Nephron (organoid): ENCODE results near the gene ST3GAL2.
A peak's percentile ranks its signal among the peaks of the same experiment; 100 is the strongest.
"Not testable (repeated sequence)": the region's sequence is repeated elsewhere in the genome, so short reads cannot be mapped to it uniquely, and the experiment has no call there.

Experiments used
- H3K27ac Mint-ChIP-seq, 3 experiments: 2 replicates each; pipeline ENCODE4 v1.8.0; 2020; ENCODE audit warnings: mixed read lengths in 3 of 3, mild to moderate bottlenecking in 2 of 3, moderate library complexity in 1 of 3
- H3K27me3 Mint-ChIP-seq: 2 replicates; pipeline ENCODE4 v1.8.0; 2021; ENCODE audit warnings: low read depth, mild to moderate bottlenecking, moderate library complexity, mixed read lengths
- H3K36me3 Mint-ChIP-seq: 2 replicates; pipeline ENCODE4 v1.8.0; 2020; ENCODE audit warnings: low read depth, mixed read lengths
- H3K4me1 Mint-ChIP-seq: 2 replicates; pipeline ENCODE4 v1.8.0; 2020; ENCODE audit warnings: mixed read lengths
- H3K4me3 Mint-ChIP-seq, 3 experiments: 2 replicates each; pipeline ENCODE4 v1.8.0; 2020; ENCODE audit warnings: mild to moderate bottlenecking in 3 of 3, mixed read lengths in 3 of 3, moderate library complexity in 2 of 3
- H3K9me3 Mint-ChIP-seq: 2 replicates; pipeline ENCODE4 v1.8.0; 2020; ENCODE audit warnings: mixed read lengths
- TF ChIP-seq, protein P1 (sequence below), 3 experiments: fragments of 200-600 bp; sonication (generic); IDR thresholded peaks; one replicate each; pipeline ENCODE4 v1.5.0; 2021; ENCODE audit warnings: antibody characterized with exemption in 3 of 3; ENCODE audit not compliant: unreplicated experiment in 3 of 3

The ST3GAL2 gene

DNA sequence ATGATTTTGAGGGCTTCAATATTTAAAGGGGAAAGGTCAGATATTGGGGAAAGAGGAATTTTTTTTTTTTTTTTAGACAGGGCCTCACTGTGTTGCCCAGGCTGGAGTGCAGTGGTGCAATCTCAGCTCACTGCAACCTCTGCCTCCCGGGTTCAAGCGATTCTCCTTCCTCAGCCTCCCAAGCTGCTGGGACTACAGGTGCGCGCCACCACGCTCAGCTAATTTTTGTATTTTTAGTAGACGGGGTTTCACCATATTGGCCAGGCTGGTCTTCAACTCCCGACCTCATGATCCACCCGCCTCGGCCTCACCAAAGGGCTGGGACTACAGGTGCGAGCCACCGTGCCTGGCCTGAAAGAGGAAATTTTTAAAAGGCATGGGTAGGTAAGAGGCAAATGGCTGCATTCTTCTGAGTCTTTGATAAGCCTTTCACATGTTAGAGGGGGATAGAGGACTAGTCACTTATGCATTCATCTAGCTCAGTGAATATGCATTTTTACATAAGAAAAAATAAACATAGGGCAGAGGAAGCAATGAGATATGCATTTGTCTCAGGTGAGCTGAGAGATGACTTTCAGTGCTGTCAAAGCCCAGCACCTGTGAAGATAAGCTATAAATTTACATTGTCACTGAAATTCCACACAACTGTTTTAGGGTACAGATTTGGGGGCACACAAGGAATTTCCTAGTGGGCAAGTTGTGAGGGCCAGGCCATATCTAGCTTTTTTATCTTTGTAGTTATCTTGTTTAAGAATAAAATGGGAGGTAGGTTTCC is 14.4 kb upstream of the ST3GAL2 start:
- TF ChIP-seq, protein P1, sequence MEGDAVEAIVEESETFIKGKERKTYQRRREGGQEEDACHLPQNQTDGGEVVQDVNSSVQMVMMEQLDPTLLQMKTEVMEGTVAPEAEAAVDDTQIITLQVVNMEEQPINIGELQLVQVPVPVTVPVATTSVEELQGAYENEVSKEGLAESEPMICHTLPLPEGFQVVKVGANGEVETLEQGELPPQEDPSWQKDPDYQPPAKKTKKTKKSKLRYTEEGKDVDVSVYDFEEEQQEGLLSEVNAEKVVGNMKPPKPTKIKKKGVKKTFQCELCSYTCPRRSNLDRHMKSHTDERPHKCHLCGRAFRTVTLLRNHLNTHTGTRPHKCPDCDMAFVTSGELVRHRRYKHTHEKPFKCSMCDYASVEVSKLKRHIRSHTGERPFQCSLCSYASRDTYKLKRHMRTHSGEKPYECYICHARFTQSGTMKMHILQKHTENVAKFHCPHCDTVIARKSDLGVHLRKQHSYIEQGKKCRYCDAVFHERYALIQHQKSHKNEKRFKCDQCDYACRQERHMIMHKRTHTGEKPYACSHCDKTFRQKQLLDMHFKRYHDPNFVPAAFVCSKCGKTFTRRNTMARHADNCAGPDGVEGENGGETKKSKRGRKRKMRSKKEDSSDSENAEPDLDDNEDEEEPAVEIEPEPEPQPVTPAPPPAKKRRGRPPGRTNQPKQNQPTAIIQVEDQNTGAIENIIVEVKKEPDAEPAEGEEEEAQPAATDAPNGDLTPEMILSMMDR (IDR thresholded peaks at IDR 0.05; ENCODE audit: unreplicated experiment in 3 of 3): no peak
- no peaks in the 10 kb centered on the region for H3K36me3 Mint-ChIP-seq
- no peaks in the 10 kb centered on the region for H3K27me3 Mint-ChIP-seq
- no peaks in the 10 kb centered on the region for H3K9me3 Mint-ChIP-seq
- H3K27ac Mint-ChIP-seq: peak overlapping the region; percentile 94 to 98 (median 97)
- H3K4me3 Mint-ChIP-seq: peak overlapping the region; percentile 87 to 96 (median 93)
- H3K4me1 Mint-ChIP-seq: no peaks in the 10 kb centered on the region

DNA sequence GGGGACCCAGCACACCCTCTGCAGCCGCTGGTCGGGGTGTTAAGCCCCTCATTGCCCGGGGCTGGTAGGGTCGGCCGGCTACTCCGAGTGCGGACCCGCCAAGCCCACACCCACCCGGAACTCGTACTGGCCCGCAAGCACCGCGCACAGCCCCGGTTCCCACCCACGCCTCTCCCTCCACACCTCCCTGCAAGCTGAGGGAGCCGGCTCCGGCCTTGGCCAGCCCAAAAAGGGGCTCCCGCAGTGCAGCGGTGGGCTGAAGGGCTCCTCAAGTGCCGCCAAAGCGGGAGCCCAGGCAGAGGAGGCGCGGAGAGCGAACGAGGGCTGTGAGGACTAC is 12.1 kb upstream of the ST3GAL2 start:
- not testable (repeated sequence) for H3K9me3 Mint-ChIP-seq, H3K36me3 Mint-ChIP-seq, H3K27me3 Mint-ChIP-seq, H3K4me3 Mint-ChIP-seq, H3K4me1 Mint-ChIP-seq, H3K27ac Mint-ChIP-seq

DNA sequence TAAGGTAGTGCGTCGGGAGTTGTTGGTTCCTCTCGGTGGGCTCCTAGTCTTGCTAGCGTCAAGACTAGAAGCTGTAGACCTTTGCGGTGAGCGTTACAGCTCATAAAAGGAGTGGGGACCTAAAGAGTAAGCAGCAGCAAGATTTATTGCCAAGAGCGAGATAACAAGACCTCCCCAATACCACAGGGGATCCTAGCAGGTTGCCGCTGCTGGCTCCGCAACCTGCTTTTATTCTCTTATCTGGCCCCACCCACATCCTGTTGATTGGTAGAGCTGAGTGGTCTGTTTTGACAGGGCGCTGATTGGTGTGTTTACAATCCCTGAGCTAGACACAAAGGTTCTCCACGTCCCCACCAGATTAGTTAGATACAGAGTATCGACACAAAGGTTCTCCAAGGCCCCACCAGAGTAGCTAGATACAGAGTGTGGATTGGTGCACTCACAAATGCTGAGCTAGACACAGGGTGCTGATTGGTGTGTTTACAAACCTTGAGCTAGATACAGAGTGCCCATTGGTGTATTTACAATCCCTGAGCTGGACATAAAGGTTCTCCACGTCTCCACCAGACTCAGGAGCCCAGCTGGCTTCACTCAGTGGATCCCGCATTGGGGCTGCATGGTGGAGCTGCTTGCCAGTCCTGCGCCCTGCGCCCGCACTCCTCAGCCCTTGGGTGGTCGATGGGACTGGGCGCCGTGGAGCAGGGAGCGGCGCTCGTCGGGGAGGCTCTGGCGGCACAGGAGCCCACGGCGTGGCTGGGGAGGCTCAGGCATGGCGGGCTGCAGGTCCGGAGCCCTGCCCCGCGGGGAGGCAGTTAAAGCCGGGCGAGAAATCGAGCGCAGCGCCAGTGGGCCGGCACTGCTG is 11.5 kb upstream of the ST3GAL2 start:
- H3K36me3 Mint-ChIP-seq, H3K27ac Mint-ChIP-seq, H3K9me3 Mint-ChIP-seq, H3K27me3 Mint-ChIP-seq, H3K4me3 Mint-ChIP-seq, H3K4me1 Mint-ChIP-seq: not testable (repeated sequence)

DNA sequence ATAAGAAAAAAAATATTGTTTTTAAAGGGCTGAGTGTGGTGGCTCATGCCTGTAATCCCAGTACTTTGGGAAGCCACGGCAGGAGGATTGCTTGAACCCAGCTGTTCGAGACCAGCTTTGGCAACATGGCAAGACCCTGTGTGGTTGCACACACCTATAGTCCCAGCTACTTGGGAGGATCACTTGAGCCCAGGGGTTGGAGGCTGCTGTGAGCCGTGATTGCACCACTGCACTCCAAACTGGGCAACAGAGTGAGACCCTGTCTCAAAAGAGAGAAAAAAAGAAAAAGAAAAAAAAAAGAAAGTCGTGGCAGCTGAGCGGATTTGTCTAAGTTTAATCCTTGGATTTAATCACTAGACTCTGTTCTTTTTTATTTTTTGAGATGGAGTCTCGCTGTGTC is 9.2 kb upstream of the ST3GAL2 start:
- H3K27ac Mint-ChIP-seq: no peak overlapping the region
- no peaks in the 10 kb centered on the region for H3K4me1 Mint-ChIP-seq
- TF ChIP-seq, protein P1 (IDR thresholded peaks at IDR 0.05; ENCODE audit: unreplicated experiment in 3 of 3): no peak
- no peak overlapping the region for H3K4me3 Mint-ChIP-seq
- H3K36me3 Mint-ChIP-seq: no peaks in the 10 kb centered on the region
- H3K27me3 Mint-ChIP-seq: no peaks in the 10 kb centered on the region
- no peaks in the 10 kb centered on the region for H3K9me3 Mint-ChIP-seq

DNA sequence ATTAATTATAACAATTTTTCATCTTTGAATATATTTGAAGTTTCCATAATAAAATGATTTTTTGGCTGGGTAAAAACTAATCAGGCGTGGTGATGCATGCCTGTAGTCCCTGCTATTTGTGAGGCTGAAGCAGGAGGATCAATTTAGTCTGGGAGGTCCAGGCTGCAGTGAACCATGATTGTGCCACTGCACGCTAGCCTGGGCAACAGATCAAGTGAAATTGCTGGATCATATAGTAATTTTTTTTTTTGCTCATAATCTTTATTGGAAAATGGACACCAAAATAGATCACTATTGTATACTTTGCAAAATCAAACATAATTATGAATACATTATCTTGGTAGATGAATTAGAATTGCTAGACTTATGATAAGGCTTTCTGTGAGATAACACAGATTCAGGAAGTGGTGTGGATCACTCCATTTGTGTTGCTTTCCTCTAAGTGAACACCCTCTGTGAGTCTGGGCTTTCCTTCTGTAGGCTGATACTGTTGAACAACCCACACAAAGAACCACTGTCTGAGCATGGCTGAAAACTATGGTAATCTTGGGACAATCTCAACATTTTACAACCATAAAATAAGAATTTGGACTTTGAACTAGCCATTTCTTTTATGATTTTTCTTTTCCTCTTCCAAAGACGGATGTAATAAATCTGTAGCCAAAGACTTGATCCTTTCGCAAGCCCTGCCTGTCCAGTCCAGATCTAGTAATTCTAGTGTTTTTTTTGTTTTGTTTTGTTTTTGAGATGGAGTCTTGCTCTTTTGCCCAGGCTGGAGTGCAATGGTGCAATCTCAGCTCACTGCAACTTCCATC is 5.6 kb upstream of the ST3GAL2 start:
- Mint-ChIP-seq H3K36me3 (no peaks in the 10 kb centered on the region), H3K4me1 (no peaks in the 10 kb centered on the region), H3K9me3 (no peaks in the 10 kb centered on the region), H3K27me3 (no peaks in the 10 kb centered on the region), H3K27ac (peak overlapping the region; percentile 39 to 73 (median 65)), H3K4me3 (no peak overlapping the region)
- TF ChIP-seq, protein P1 (IDR thresholded peaks at IDR 0.05; ENCODE audit: unreplicated experiment in 3 of 3): no peak

DNA sequence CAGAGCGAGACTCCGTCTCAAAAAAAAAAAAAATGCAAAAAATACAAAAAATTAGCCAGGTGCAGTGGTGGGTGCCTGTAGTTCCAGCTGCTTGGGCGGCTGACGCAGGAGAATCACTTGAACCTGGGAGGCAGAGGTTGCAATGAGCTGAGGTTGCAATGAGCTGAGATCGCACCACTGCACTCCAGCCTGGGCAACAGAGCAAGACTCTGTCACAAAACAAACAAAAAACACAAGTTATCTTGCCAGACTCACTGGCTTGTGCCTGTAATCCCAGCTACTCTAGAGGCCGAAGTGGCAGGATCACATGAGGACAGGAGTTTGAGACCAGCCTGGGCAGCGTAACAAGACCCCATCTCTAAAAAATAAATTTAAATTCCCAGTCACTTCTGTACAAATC is 3.4 kb upstream of the ST3GAL2 start:
- Mint-ChIP-seq H3K9me3 (no peaks in the 10 kb centered on the region), H3K27ac (no peak overlapping the region)

More for the DNA sequence above, 3.4 kb upstream of the ST3GAL2 start:
- no peak overlapping the region for H3K4me3 Mint-ChIP-seq
- no peaks in the 10 kb centered on the region for H3K27me3 Mint-ChIP-seq
- H3K36me3 Mint-ChIP-seq: no peaks in the 10 kb centered on the region
- TF ChIP-seq, protein P1 (IDR thresholded peaks at IDR 0.05; ENCODE audit: unreplicated experiment in 3 of 3): no peak
- H3K4me1 Mint-ChIP-seq: peaks cover 9% of the 10 kb centered on the region
